Stimulated activated CD8-positive, alpha-beta memory T cell treated with anti-CD3 and anti-CD28 coated beads, Interleukin-7, amount 100 ng/mL, for 1 hour (primary cell): ENCODE results near the gene KASH5.

ENCODE experiments used
- DNase-seq, 2 donors: peaks; one replicate each; pipeline ENCODE4 v3.0.0-alpha.2; 2020; ENCODE audit warnings: low read depth in 2 of 2

Gene KASH5, protein sequence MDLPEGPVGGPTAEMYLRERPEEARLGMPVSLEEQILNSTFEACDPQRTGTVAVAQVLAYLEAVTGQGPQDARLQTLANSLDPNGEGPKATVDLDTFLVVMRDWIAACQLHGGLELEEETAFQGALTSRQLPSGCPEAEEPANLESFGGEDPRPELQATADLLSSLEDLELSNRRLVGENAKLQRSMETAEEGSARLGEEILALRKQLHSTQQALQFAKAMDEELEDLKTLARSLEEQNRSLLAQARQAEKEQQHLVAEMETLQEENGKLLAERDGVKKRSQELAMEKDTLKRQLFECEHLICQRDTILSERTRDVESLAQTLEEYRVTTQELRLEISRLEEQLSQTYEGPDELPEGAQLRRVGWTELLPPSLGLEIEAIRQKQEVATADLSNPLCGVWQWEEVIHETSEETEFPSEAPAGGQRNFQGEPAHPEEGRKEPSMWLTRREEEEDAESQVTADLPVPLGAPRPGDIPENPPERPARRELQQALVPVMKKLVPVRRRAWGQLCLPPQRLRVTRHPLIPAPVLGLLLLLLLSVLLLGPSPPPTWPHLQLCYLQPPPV

DNA sequence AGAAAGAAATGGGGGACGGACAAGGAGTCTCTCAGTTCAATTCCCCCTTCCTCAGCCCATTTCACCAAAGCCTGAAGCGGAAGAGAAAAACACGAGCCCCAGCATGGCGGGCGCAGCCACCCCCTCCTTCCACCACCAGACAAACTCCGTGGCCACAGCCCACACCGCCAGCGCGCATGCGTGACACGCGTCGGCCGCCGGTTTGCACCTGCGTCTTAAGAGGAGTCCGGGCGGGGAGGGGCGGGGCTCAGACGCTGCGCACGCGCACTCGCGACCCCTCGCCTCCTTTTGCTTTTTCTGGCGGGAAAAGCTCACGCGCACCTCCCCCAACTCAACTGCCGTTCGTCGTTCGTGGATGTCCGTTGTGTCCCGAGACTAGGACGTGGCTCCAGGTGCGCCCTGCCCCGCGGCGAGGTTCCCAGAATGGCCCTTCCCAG lies at the start of gene KASH5:
KASH5 (plus strand) TSS at position 314 of the 437 bp plus-strand sequence. CDS start 2,635 bp downstream, outside the sequence.
- peak; percentile 60 to 77 for DNase-seq

DNA sequence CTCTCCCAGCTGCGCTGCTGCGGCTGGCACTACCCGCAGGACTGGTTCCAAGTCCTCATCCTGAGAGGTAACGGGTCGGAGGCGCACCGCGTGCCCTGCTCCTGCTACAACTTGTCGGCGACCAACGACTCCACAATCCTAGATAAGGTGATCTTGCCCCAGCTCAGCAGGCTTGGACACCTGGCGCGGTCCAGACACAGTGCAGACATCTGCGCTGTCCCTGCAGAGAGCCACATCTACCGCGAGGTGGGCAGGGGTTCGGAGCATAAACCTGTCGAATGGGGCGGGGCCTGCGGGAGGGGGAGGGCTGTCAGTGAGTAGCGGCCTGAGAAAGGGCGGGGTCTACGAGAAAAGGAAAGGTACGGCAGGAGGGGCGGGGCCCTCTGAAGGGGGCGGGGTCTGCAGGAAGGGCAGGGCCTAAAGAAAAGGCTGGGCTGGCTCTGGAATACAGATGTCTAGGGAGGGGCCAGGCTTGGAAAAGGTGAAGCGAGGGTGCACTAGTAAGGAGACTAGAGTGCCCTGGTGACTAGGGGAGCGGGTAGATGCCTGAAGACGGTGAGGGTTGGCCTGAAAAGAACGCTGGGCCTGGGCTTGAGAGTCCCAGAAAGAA lies 49.3 kb upstream of the KASH5 start:
- DNase-seq: no peak

DNA sequence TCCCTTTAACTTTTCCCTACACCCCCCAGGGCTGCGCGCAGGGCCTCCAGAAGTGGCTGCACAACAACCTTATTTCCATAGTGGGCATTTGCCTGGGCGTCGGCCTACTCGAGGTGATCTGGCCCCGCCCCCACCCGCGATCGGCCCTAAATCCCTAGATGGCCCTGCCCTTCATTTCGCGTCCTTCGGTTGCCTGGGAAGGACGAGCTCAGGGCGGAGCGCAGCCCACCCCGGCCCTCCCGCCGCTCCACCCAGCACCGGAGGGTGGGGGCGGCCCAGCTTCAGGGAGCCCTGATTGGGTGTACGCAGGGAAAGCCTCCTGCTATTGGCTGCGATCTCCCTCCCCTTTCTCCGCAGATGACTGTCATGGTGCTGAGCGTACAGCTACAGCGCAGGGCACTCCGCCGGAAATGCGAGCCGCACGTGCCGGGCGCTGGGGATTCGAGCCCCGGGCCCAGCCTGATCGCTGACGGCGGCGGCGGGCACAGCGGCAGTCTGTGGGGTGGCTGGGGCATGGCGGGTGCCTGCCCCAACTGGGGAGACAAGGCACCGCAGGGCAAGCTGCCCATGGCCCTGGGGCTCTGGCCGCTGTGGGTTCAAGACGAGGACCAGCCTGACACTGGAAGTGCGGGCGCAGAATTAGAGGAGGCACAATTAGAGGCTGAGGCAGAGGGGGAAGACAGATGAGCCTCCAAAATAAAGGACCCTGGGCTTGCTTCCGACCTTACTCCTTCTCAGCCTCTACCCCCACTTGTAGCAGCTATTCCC lies 48.6 kb upstream of the KASH5 start:
- no peak for DNase-seq

DNA sequence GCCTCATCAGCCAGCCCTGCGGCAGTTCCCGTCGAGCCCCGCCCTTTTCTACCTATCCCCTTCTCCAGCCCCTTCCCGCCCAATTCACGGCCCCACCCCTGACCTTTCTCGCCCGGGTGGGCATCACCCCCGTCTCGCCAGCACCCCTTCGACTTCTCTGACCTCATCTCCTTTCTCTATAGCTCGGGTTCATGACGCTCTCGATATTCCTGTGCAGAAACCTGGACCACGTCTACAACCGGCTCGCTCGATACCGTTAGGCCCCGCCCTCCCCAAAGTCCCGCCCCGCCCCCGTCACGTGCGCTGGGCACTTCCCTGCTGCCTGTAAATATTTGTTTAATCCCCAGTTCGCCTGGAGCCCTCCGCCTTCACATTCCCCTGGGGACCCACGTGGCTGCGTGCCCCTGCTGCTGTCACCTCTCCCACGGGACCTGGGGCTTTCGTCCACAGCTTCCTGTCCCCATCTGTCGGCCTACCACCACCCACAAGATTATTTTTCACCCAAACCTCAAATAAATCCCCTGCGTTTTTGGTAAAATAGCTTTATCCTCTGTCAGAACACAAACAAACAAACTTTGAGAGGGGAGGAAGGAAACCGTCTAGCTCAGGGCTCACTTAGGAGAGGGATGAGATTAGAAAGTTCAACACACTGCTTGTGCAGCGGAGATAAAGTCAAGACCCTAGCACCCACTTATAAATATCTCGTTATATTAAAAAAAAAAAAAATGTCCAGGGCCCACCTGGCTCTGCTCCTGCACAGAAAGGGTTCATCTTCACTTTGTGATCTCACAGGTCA lies 47.8 kb upstream of the KASH5 start:
- DNase-seq: no peak

DNA sequence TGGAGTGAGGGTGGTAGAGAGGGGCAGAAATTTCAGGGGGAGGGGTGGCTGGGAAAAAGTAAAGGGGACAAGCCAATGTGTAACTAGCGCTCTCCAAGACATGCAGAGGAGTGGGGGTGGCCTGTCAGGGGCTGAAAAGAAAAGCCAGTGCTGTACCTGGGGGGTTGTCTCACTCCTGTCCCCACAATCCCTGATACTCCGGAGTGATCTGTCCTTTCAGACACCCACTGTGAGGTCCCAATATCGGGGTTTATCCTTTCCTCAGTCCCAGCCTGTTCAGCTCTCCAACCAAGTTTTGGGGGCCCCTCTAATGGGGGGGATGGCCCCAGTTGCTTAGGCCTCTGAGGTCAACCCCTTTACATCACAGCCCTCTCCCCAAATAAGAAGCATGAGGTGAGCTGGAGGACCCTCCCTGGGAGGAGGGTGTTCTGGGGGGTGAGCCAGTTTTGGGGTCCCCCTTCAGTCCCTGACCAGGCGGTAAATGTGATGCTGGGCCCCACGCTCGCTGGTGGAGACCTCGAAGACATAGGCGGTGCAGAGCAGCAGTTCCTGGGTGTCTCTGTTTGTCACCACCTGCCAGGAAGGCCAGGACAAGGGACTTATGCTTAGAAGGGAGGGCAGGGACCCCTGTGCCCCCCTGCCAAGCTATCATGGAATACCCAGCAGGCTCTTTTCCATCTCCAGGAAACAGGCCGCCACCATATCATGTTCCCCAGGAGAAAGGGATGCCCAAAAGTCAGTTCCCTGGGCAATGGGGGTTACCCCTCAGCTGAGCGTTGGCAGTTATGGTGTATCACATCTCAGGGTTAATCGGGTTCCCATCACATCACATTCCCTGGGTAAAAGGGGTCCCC lies 47.0 kb upstream of the KASH5 start:
- DNase-seq: no peak

DNA sequence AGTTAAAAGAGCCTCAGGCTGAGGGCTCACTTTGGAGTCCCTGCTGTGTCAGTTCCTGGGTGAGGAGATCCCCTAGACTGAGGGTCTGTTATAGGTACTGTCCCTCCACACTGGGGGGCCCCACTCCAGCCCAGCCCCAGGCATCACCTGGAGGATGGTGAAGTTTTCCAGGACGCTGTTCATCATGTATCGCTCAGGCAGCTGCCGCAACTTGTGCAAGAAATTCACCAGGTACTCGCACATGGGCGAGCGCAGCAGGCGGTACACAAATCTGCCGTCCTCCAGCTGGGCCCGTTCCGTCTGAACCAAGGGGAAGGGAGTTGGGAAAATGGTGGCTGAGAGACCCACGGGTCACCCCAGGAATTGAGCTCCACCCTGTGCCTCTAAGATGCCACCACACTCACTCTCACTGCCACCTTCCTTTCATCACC lies 45.7 kb upstream of the KASH5 start:
- DNase-seq: no peak

DNA sequence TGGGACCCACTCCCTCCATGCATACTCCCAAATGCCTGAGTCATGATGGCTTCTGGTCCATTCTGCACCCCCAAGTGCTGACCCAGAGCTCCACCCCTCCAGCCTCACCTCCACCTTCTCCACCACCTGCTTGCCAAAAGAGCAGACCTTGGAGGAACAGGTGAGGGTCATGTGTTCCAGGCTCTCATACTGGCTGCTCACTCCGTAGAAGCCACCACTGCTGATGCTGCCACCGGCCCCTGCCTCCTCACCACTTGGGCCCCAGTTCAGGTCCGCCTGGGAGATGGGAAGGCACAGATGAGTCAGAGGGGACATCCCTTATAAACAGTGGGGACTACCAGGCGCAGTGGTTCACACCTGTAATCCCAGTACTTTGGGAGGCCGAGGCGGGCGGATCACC lies 44.9 kb upstream of the KASH5 start:
- DNase-seq: no peak

DNA sequence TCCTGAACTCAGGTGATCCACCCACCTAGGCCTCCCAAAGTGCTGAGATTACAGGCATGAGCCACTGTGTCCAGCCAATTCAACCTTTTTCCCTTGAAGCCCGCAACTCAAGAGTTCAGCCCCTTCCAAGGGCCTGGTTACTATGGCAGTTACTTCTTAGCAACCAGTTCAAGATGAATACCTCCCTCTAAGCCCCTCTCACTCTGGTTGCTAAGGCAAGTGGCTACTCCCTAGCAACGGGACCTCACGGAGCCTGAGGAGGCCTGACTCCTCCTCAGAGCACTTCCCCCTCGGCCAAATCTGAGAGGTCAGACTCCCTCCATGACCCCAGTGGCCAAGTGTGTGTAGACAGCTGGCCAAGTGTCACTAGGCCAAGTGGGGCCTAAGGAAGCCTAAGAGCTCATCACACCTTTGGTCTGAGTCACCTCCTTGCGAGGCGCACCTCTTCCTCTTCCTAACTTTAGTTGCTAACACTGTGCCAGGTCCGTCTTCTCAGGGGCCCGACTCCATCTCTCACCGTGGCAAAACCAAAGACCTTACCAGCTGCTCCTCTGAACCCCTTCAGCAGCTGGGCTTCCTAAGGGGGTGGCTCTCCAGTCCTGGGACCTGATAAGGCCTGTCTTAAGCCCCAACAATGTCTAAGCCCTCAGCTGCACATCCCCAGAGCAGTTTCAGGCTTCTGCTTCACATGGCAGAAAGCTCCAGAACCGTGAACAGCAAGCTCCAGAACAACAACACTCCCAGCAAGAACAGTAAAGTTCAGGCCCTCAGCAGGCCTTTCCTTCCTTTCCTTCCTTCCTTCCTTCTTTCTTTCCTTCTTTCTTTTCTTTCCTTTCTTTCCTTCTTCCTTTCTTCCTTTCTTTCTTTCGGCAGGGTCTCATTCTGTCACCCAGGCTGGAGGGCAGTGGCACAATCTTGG lies 43.3 kb upstream of the KASH5 start:
- DNase-seq: no peak

DNA sequence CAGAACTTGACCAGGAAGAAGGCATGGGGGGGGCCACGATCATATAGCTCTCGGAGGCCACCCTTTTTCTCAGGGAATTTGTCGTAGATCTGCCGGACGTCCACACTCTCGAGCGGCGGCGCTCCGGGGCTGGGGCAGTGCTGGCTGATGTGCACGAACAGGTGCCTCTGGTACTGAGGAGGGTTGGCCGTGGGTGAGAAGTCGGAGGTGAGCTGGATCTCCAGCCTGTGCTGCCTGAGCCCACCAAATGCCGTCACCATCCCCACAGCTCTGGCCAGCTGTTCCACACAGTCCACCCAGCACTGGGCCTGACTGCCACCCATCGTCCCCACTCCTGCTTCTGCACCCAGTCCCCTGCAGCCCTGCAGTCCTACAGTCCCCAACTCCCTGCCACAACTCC lies 40.9 kb upstream of the KASH5 start:
- DNase-seq: no peak

DNA sequence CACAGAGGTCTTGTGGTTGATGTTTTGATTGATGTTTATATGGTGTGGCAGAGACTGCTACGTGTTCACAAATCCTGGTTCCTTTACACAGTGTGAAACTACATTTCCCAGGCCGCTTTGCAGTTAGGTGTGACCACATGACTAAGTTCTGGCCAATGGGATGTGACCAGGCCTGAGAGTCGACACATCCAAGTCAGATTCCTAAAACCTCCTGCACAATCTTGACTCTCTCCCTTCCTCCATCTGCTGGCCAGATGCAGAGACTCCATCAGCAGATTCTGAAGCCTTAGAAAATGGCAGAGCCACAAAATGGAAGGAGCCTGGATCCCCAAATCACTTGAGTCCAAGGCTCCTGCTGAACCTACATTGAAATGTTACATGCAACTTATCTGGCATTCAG lies 40.2 kb upstream of the KASH5 start:
- DNase-seq: no peak

DNA sequence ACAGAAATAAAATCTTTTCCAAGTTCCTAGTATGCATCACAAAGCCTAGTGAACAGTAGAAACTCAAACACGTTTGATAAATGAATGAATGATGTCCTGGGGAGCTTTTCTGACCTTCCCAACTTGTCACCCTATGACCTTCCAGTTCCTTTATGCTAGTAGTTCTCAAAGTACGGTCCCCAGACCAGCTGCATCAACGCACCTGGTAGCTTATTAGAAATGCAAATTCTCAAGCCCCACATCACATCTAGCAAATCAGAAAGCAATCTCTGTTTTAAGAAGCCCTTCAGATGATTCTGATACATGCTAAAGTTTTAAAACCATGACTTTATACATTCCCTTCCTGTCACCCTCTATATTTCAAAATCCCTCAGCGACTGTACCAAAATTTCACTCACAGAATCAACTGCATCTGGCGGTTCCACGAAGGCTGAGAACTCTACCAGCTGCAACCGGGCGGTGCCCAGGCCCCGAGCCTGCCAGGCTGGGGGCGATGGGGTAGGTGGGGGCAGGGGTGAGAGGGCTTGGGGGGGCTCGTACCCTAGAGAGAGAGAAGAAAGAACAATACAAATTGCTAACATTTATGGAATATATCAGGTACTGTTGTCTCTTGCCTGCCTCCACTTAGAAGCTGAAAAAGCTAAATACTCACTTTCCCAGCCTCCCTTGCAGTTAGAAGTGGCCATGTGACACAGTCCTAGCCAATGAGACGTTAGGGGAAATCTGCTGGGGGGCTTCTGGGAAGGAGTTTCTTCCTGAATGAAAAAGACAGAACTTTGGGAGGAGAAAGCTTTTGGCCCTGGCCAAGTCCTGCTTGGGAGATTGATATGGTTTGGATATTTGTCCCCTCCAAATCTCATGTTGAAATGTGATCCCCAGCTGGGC lies 39.5 kb upstream of the KASH5 start:
- DNase-seq: no peak

DNA sequence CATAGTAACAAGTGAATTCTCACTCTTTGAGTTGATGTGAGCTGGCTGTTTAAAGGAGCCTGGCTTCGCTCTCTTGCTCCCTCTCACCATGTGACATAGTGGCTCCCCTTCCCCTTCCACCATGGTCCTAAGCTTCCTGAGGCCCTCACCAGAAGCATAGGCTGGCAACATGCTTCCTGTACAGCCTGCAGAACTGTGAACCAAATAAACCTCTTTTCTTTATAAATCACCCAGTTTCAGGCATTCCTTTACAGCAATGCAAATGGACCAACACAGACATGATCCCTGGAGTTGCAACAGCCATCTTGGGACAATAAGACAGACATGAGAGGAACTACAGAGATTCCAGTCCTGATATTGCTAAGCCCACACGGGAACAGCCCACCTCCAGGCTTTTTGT lies 38.5 kb upstream of the KASH5 start:
- DNase-seq: no peak

DNA sequence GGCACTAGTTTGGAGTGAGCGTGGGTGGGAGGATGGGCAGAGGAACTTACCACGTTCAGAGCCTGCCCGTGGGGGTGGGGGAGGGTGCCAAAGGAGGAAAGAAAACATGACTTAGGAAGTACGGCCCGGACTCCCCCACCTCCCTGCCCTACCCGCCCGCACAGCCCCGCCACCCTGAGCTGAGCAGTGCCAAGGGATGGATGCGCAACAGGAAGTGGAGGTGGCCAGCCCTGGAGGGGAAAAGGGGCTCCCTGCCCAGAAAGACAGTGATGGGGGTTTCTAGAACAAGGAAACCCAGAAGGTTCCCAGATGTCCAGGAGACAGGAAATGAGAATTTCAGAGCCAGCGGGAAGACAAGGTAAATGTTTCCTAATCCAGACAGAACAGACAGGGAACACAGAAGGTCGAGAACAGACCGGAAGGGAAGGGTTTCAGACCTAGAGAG lies 32.1 kb upstream of the KASH5 start:
- no peak for DNase-seq

DNA sequence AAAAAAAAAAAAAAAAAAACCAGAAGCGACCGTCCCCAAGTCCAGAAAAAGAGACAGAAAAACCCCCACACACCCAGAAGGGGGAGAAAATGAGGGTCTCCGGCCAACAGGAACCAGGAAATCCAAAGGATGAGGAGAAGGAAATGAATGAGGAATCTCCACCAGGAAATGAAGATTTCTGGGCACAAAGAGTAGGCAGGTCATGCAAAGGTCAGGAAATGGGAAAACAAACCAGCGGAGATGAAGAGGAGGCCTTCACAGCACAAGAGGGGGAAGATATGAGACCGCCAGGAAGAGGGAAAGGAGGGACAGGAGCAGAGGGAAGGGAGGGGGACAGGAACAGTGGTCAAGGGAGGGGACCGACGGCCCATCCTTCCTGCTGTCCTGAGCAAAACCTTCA lies 31.7 kb upstream of the KASH5 start:
- DNase-seq: no peak

DNA sequence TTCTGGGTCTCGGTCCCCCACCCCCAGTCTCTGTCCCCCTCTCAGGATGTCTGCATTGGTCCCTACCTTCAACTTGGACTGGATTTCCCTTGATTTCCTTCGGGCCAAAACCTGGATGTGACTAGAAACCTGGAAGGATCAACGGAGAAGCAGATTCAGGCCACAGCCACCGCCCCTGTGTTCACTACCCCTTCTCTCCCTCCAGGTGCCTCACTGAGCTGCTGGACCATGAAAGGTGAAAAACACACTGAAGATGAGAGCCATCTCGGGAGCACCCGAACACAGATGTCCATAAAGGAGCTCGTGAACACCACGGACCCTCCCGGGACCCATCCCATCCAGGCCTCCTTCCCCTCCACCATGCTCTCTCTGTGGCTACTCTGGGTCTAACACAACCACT lies 30.9 kb upstream of the KASH5 start:
- DNase-seq: no peak

DNA sequence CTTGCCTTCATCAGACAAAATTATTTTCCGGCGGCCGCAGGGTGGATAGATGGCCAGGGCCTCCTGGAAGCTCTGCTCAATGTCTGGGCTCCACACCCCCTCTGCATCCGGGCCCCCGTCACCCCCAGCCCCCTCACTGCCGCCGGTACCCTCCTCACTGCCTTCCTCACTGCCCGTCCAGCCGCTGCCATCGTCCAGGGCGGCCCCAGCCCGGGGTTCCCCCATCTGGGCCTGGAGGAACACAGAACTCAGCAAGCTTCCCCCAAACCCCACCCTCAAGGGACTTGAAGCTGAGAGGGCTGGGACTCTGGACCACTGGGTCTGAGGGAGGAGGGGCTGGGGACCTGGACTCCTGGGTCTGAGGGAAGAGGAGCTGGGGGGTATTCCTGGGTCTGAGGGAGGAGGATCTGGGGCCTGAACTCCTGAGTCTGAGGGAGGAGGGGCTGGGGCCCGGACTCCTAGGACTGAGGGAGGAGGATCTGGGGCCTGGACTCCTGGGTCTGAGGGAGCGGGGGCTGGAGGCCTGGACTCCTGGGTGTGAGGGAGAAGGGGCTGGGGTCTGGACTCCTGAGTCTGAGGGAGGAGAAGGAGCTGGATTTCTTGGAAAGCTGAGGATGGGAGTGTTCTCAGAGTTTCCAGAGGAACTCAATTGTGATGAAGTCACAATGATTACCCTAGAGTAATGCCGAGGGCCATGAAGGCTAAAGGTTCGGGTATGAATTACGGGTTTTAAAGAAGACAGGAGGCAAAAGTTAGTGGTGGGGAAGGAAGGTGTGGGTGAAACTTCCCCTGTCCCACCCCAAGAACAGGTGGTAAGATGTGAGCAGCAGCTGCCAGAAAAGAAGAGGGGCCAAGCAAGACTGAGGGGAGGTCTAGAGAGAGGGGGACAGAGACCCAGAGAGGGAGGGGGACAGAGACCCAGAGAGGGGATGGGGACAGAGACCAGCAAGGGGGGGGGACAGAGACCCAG lies 27.9 kb upstream of the KASH5 start:
- DNase-seq: no peak

DNA sequence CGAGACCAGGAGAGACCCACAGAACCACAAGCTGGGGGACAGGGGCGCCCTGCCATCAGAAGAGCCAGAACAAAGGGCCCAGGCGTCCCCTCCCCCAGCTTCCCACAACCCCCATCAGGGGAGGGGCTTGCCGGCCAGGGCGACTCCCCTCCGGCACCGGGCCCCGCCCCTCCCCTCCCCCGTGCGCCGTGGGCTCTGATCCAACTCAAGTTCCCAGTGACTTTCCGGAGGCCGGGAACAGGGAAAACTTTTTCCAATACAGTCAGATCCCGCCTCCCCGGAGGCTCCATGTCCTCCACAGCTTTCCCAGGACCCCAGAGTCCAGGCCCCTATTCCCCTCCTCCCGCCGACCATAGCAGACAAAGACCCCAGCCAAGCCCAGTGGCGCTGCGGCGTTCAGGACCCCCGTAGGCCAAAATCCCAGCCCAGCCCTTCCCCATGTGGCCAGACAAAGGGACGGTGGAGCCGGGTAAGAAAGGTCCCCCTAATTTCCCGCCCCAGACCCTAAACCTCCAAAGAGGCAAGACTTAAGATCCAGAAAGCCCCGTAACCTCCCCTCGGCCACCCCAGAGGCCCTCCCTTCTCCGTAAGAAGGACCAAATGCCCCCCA lies 26.5 kb upstream of the KASH5 start:
- DNase-seq: no peak
